Keratinocyte (primary cell): ENCODE data around the gene MRPL38.

Experiments
- EZH2 ChIP-seq: IDR thresholded peaks from one replicate; pipeline ENCODE4 v1.6.1; 2012; ENCODE audit warnings: inconsistent platforms, mild to moderate bottlenecking, low read length, moderate library complexity
- TF ChIP-seq, protein P1 (sequence below), 3 experiments: IDR thresholded peaks in 1 of 3; conservative IDR thresholded peaks in 1 of 3; optimal IDR thresholded peaks in 1 of 3; 2 replicates in 2 of 3; 3 replicates in 1 of 3; pipeline versions ENCODE3 to v1.5.1; 2011; ENCODE audit warnings: low read length in 3 of 3, mild to moderate bottlenecking in 3 of 3, moderate library complexity in 2 of 3, control low read depth in 1 of 3, inconsistent platforms in 1 of 3; ENCODE audit not compliant: insufficient read depth in 2 of 3; ENCODE audit errors: extremely low read depth in 1 of 3

DNA sequence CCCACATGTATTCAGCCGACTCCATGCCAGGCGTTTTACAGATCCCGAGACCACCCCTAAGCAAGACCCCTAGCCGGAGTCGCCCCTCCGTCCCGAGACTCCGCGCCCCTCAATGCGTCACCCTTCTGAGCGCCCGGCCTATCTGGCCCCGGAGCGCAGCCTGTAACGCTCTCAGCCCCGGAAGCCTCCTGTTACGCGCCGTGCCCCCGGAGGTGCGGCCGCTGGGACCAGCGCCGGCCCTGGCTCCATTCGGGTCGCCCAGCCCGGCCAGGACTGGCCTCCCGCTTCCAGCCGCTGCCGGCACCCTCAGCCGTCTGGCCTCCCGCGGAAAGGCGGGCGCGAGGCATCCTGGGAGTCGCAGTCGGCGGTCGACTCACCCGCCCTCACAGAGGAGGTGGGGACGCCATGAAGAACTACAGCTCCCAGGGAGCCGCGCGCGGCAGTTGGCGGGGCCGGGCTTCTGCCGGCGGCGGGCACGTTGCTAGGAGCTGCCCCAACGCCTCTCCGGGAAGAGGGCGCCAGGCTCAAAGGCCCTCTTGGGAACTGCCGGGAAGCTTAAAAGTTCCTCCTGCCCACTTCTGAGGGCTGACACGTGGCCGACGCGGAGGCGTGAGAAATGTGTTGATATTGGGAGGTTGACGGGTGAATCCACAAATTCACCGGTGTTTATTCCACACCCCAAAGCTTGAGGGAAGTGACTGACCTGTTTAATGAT, 36.2 kb upstream of the MRPL38 start, which contains the start of gene FBF1:
- TF ChIP-seq EZH2 = no peak
- TF ChIP-seq, protein P1, sequence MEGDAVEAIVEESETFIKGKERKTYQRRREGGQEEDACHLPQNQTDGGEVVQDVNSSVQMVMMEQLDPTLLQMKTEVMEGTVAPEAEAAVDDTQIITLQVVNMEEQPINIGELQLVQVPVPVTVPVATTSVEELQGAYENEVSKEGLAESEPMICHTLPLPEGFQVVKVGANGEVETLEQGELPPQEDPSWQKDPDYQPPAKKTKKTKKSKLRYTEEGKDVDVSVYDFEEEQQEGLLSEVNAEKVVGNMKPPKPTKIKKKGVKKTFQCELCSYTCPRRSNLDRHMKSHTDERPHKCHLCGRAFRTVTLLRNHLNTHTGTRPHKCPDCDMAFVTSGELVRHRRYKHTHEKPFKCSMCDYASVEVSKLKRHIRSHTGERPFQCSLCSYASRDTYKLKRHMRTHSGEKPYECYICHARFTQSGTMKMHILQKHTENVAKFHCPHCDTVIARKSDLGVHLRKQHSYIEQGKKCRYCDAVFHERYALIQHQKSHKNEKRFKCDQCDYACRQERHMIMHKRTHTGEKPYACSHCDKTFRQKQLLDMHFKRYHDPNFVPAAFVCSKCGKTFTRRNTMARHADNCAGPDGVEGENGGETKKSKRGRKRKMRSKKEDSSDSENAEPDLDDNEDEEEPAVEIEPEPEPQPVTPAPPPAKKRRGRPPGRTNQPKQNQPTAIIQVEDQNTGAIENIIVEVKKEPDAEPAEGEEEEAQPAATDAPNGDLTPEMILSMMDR (optimal IDR thresholded peaks at IDR 0.05 in 1 of 3, IDR thresholded peaks at IDR 0.05 in 1 of 3, conservative IDR thresholded peaks at IDR 0.05 in 1 of 3; ENCODE audit: extremely low read depth in 1 of 3, insufficient read depth in 2 of 3, low read length in 3 of 3) = peak in 1 of 3 experiments; percentile 17
